Adipocyte (in vitro differentiated cells): ENCODE measurements around the gene SETD5.

Source experiments
- DNase-seq: peaks from one replicate; pipeline ENCODE4 v3.0.0-alpha.2; 2015; ENCODE audit warnings: low read depth
- H3K27me3 ChIP-seq: replicated peaks from 2 replicates; pipeline ENCODE4 v1.7.0; 2013; ENCODE audit warnings: mild to moderate bottlenecking, low read length, moderate library complexity; ENCODE audit not compliant: control insufficient read depth, insufficient read depth
- H3K36me3 ChIP-seq: 2 replicates; pipeline ENCODE4 v1.7.0; 2013; ENCODE audit warnings: low read length, mild to moderate bottlenecking, moderate library complexity; ENCODE audit not compliant: control insufficient read depth, insufficient read depth, severe bottlenecking
- H3K4me1 ChIP-seq: 2 replicates; pipeline ENCODE4 v1.7.0; 2013; ENCODE audit warnings: mild to moderate bottlenecking, low read length, moderate library complexity; ENCODE audit not compliant: control insufficient read depth, insufficient read depth
- H3K4me3 ChIP-seq: 2 replicates; pipeline ENCODE4 v1.7.0; 2013; ENCODE audit warnings: mild to moderate bottlenecking, low read length, moderate library complexity
- H3K9ac ChIP-seq: 2 replicates; pipeline ENCODE4 v1.7.0; 2013; ENCODE audit warnings: mild to moderate bottlenecking, low read length, moderate library complexity
- H3K9me3 ChIP-seq: 2 replicates; pipeline ENCODE4 v1.7.0; 2013; ENCODE audit warnings: mild to moderate bottlenecking, low read length, moderate library complexity; ENCODE audit not compliant: control insufficient read depth

SETD5 gene

DNA sequence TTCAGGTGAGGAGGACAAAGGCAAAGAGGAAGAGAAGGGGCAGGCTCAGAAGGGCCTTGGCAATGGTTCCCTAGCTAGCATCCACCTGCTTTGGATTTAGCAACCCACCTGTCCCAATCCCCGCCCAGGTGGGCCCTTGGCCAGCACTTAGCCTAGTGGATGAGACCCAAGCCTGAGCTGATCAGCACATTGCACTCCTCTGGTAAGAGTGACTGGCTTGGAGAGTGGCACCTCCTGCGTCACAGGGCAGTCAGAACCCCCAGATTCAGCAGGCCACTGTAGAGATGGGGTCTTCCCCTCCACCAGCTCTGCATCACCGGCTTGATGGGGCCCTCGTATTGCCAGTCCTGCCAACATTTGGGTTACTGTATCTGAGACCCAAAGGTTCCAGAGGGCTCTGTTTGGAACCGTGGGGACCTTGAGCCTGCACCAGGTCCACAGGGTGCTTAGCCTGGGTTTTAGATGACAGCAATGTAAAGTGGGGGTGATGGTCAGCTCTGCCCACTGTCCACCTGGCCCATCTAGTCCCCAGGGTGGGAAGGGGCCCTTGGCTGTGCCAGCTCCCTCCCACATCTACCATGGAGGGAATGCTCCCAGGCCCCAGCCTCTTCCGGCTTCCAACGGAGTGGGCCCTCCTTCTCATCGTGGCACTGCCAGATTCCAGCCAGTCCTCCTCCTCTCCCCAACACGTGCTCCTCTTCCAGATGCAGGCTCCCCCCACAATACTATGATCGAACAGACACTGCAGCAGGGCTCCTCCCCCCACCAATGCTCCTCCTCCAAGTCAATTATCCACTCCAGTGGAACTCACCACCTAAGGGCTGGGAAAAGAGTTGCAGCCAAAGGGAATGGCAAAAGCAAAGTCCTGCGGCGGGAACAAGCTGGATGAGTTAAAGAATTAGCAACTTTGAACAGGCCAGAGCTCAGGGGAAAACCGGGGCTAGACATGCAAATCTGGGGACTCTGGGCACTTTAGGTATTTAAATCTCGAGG lies 110.5 kb downstream of the SETD5 start:
- Histone ChIP-seq H3K4me1 (no peaks in the 10 kb centered on the region), H3K9ac (no peak overlapping the region), H3K36me3 (no peaks in the 10 kb centered on the region), H3K9me3 (no peaks in the 10 kb centered on the region), H3K4me3 (no peak overlapping the region), H3K27me3 (peaks cover 36% of the 10 kb centered on the region)
- no peak for DNase-seq

DNA sequence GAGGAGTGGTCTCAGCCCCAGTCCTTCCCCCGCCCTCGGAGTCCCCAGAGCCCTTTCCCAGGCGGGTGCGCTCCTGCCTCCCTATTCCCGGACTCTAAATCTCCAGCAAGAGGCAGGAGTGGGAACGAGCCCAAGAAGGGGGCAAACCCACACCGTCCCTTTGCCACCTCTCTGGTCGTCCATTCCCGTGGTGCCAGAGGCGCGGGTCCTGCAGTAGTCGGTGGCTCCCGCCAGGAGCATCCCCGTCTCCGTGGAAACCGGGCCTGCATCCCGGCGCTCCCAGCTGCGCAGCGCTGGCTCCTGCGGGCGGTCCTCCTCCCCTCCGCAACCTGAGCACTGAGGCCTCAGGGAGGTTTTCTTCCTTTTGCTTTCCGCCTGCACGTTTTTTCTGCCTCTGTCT lies 111.4 kb downstream of the SETD5 start:
- no peak for DNase-seq
- H3K9me3 ChIP-seq, result no peaks in the 10 kb centered on the region
- H3K27me3 ChIP-seq, result peaks cover 36% of the 10 kb centered on the region

GRCh38 chr3:9512456-9513045 lies 115.1 kb downstream of the SETD5 start:
- Histone ChIP-seq H3K36me3 (no peaks in the 10 kb centered on the region), H3K4me3 (no peak overlapping the region), H3K4me1 (no peaks in the 10 kb centered on the region), H3K9me3 (no peaks in the 10 kb centered on the region), H3K27me3 (peaks cover 28% of the 10 kb centered on the region), H3K9ac (no peak overlapping the region)
- DNase-seq, result no peak

More for the DNA sequence above, 111.4 kb downstream of the SETD5 start:
- no peak overlapping the region for H3K9ac ChIP-seq
- H3K4me3 ChIP-seq, result no peak overlapping the region
- H3K4me1 ChIP-seq, result no peaks in the 10 kb centered on the region
- no peaks in the 10 kb centered on the region for H3K36me3 ChIP-seq

- Histone ChIP-seq H3K4me1 (no peaks in the 10 kb centered on the region), H3K36me3 (no peaks in the 10 kb centered on the region), H3K9me3 (no peaks in the 10 kb centered on the region), H3K27me3 (peaks cover 11% of the 10 kb centered on the region), H3K9ac (no peak overlapping the region), H3K4me3 (no peak overlapping the region)
- no peak for DNase-seq
These were observed 116.9 kb downstream of the SETD5 start for GRCh38 chr3:9514306-9514705.

- Histone ChIP-seq H3K9me3 (no peaks in the 10 kb centered on the region), H3K4me1 (no peaks in the 10 kb centered on the region), H3K36me3 (no peaks in the 10 kb centered on the region)
These were observed 117.5 kb downstream of the SETD5 start for GRCh38 chr3:9514956-9515355.

DNA sequence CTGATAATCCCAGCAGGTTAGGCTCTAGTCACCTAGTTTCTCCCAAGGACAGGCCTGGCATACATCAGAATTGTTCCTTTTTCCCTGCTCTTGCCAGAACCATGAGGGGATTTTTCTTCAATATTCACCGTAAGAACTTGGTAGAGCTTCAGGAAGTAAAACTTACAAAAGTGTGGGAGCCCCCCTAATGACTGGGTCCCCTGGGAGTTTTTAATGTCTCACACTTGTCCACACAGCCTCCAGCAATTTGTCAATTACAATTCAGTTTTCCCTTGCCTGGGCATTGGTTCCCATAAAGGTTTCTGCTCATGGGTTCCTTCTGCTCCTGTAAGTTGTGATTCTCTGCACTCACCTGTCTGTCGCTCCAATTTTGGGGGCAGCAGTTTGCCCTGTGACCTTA lies 127.7 kb downstream of the SETD5 start:
- H3K9me3 ChIP-seq, result peaks cover 11% of the 10 kb centered on the region
- peaks cover 11% of the 10 kb centered on the region for H3K27me3 ChIP-seq
- H3K9ac ChIP-seq, result no peak overlapping the region
- no peak overlapping the region for H3K4me3 ChIP-seq
- H3K36me3 ChIP-seq, result no peaks in the 10 kb centered on the region
- DNase-seq, result no peak
- no peaks in the 10 kb centered on the region for H3K4me1 ChIP-seq

More at GRCh38 chr3:9514956-9515355, 117.5 kb downstream of the SETD5 start:
- Histone ChIP-seq H3K4me3 (no peak overlapping the region), H3K27me3 (peaks cover 4% of the 10 kb centered on the region), H3K9ac (no peak overlapping the region)
- DNase-seq, result no peak
